ENCODE results near the gene NEDD4. TPM values are rescaled to one million over a fixed set of nuclear protein-coding genes. Genes with fewer than 3 reads are reported as not detected.

The NEDD4 gene
- total and polyA plus RNA-seq, 12 donors = 2.5 to 20.5 (median 9.5) TPM

DNA sequence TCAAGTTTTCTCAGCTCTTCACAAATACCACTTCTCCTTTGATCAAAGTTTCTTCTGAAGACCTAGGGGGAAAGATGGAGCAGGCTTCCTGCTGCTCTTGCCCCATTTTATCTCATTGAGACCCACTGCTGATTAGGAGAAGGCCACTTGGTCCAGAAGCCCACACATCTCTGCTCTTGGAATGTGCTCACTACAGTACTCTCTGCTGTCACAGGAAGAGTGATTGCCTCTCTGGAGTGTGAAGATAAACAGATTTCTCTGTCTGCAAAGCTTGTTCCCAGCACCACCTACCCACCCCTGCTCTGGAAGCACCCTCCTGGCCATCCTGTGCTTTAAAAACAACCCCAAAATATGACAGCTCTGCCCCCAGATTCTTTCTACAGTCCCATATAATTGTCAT is 209.1 kb downstream of the NEDD4 start:
- H3K9me3 ChIP-seq (replicated peaks in 1 of 3) = no peaks in the 10 kb centered on the region
- no peaks in the 10 kb centered on the region for H3K36me3 ChIP-seq (replicated peaks in 1 of 2)
- H3K4me3 ChIP-seq = no peak overlapping the region
- intact Hi-C loops (cut with DNase I) = no loop called here
- no peak overlapping the region for H3K27ac ChIP-seq
- TF ChIP-seq, protein P1, sequence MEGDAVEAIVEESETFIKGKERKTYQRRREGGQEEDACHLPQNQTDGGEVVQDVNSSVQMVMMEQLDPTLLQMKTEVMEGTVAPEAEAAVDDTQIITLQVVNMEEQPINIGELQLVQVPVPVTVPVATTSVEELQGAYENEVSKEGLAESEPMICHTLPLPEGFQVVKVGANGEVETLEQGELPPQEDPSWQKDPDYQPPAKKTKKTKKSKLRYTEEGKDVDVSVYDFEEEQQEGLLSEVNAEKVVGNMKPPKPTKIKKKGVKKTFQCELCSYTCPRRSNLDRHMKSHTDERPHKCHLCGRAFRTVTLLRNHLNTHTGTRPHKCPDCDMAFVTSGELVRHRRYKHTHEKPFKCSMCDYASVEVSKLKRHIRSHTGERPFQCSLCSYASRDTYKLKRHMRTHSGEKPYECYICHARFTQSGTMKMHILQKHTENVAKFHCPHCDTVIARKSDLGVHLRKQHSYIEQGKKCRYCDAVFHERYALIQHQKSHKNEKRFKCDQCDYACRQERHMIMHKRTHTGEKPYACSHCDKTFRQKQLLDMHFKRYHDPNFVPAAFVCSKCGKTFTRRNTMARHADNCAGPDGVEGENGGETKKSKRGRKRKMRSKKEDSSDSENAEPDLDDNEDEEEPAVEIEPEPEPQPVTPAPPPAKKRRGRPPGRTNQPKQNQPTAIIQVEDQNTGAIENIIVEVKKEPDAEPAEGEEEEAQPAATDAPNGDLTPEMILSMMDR (IDR thresholded peaks at IDR 0.05) = no peak
- no peak for TF ChIP-seq POLR2A (IDR thresholded peaks at IDR 0.05)
- H3K27me3 ChIP-seq = no peaks in the 10 kb centered on the region
- H3K4me1 ChIP-seq (replicated peaks in 1 of 2) = no peaks in the 10 kb centered on the region
- DNase-seq = no peak

DNA sequence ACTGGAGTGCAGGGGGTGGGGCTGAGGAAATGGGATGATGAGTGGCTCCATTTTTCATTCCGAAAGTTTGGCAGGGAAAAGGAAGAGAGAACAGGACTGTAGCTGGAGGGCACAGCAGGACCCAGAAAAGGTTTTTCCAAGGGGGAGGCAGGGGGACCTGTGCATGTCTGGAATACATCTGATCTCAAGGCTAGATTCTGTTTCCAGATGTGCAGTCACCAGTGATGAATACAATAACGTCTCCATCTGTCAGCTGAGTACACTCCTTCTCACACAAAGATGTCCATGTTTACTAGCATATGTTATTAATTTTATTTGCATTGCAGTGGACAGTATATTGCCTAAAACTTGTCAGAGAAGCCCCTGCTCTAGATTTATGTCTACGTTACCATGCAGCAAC is 210.5 kb downstream of the NEDD4 start:
- Histone ChIP-seq H3K9me3 (replicated peaks in 1 of 3) (no peaks in the 10 kb centered on the region), H3K4me1 (replicated peaks in 1 of 2) (no peaks in the 10 kb centered on the region), H3K27me3 (no peaks in the 10 kb centered on the region), H3K4me3 (no peak overlapping the region), H3K27ac (no peak overlapping the region), H3K36me3 (replicated peaks in 1 of 2) (no peaks in the 10 kb centered on the region)
- intact Hi-C loops (cut with DNase I) = no loop called here
- TF ChIP-seq, protein P1 (IDR thresholded peaks at IDR 0.05) = no peak
- TF ChIP-seq POLR2A (IDR thresholded peaks at IDR 0.05) = no peak
- no peak for DNase-seq
- 63 to 75% (median 69%) methylated on average over 3 of the region's 3 CpGs for WGBS, 4 donors

DNA sequence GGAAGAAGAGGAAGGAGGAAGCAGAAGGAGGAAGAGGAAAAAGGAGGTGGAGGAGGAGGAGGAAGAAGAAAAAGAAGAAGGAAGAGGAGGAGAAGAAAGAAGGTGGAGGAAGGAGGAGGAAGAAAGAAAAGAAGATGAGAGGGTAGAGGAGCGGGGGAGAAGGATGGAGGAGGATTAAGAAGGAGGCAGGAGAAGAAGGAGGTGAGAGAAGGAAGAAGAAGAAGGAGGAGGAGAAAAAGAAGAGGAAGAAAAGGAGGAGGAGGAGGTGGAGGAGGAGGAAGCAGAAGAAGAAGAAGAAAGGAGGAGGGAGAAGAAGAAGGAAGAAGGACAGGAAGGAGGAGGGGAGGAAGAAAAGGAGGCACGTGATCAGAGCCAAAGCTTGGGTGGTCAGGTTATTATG is 213.1 kb downstream of the NEDD4 start:
- 56 to 76% (median 73%) methylated on average over 1 to 2 of the region's 2 CpGs for WGBS, 4 donors
- TF ChIP-seq, protein P1 (IDR thresholded peaks at IDR 0.05) = no peak
- no peak for TF ChIP-seq POLR2A (IDR thresholded peaks at IDR 0.05)
- DNase-seq = no peak
- Histone ChIP-seq H3K4me3 (no peak overlapping the region), H3K27ac (no peak overlapping the region), H3K27me3 (no peaks in the 10 kb centered on the region), H3K9me3 (replicated peaks in 1 of 3) (no peaks in the 10 kb centered on the region), H3K4me1 (replicated peaks in 1 of 2) (no peaks in the 10 kb centered on the region), H3K36me3 (replicated peaks in 1 of 2) (no peaks in the 10 kb centered on the region)
- intact Hi-C loops (cut with DNase I) = no loop called here

DNA sequence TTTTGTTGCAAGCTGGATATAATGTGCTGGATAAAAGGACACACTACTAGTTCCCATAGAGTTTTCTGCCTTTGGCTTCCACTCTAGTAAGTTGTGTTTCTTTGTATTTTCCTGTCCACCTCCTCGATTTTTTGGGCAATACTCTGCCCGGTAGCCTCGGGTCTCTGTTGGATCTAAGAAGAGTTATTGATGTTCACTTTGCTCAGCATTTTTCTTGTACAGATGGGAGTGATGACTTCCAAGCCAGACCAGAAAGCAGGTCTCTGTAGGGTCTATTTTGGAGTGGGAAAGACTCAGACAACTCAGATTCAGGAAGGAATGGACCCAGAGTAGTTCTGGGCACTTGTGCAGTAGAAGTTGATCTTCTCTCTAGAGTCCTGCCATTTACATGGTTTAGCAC is 214.5 kb downstream of the NEDD4 start:
- Histone ChIP-seq H3K27ac (no peak overlapping the region), H3K4me3 (no peak overlapping the region), H3K4me1 (replicated peaks in 1 of 2) (no peaks in the 10 kb centered on the region), H3K36me3 (replicated peaks in 1 of 2) (no peaks in the 10 kb centered on the region), H3K27me3 (no peaks in the 10 kb centered on the region), H3K9me3 (replicated peaks in 1 of 3) (no peaks in the 10 kb centered on the region)
- 70 to 77% (median 75%) methylated on average over 3 of the region's 3 CpGs for WGBS, 4 donors
- TF ChIP-seq, protein P1 (IDR thresholded peaks at IDR 0.05) = no peak
- TF ChIP-seq POLR2A (IDR thresholded peaks at IDR 0.05) = no peak
- DNase-seq = no peak
- intact Hi-C loops (cut with DNase I) = no loop called here

Small RNA genes lying within 50 kb of the gene (small RNA-seq; reads per million reads assigned to genes)
- 0 reads per million in 2 donors for gene RN7SL568P
